T-helper 17 cell (primary cell): ENCODE measurements around the gene SCNN1B. TPM values are rescaled to one million over a fixed set of nuclear protein-coding genes. Genes with fewer than 3 reads are reported as not detected.

ENCODE experiments used
- total RNA-seq, 4 donors: library from RNA in 2 of 4; stranded (reverse) in 2 of 4; gene quantifications; one replicate each; pipeline ENCODE4 v1.2.3 and lab custom pipeline; 2022 to 2026

Gene SCNN1B
- total RNA-seq, 2 donors from 2014 or later = not detected

Other genes with a start within 250 kb of the SCNN1B start
- 1 to 10 TPM; 3.5 to 7.2 TPM for gene USP31, start 152.8 kb upstream of the SCNN1B start, total RNA-seq
- not detected for gene SCNN1G, start 119.6 kb upstream of the SCNN1B start, total RNA-seq
- 10 to 100 TPM; 16.9 to 17.1 TPM for gene COG7, start 150.9 kb downstream of the SCNN1B start, total RNA-seq
- 100 to 1,000 TPM; 116 to 117 TPM for gene GGA2, start 208.2 kb downstream of the SCNN1B start, total RNA-seq